Vagina (tissue), 2 donors: ENCODE data around the gene ASPSCR1.

Experiments
- POLR2A ChIP-seq, 2 donors: fragments of 450-650 bp; IDR thresholded peaks; one replicate each; pipeline ENCODE4 v1.6.1; 2017; ENCODE audit warnings: antibody characterized with exemption in 2 of 2, mild to moderate bottlenecking in 2 of 2, moderate library complexity in 2 of 2
- POLR2AphosphoS5 ChIP-seq, 2 donors: sonication (generic); formaldehyde crosslinking; IDR thresholded peaks; one replicate each; pipeline ENCODE4 v1.9.0; 2017; ENCODE audit warnings: antibody characterized with exemption in 2 of 2, mild to moderate bottlenecking in 2 of 2, low read depth in 1 of 2; ENCODE audit not compliant: insufficient read depth in 1 of 2

GRCh38 chr17:81986606-81987005, 9.2 kb downstream of the ASPSCR1 start:
- TF ChIP-seq POLR2AphosphoS5 (IDR thresholded peaks at IDR 0.05; ENCODE audit: insufficient read depth in 1 of 2, low read depth in 1 of 2) (no peak), POLR2A (IDR thresholded peaks at IDR 0.05) (no peak)
